GM19452 (cell line): Measurements from ENCODE around the gene ADCY5.

Source experiments
- ATAC-seq: cut with Tn5 transposase; IDR thresholded peaks from one replicate; pipeline ENCODE4 v1.9.1; 2021; ENCODE audit not compliant: unreplicated experiment

The ADCY5 gene

GRCh38 chr3:123372686-123373473, 76.0 kb downstream of the ADCY5 start:
- no peak for ATAC-seq

GRCh38 chr3:123371859-123372685, 76.8 kb downstream of the ADCY5 start:
- no peak for ATAC-seq

- no peak for ATAC-seq
These were observed 77.5 kb downstream of the ADCY5 start for GRCh38 chr3:123371426-123371825.

GRCh38 chr3:123370819-123371218, 78.1 kb downstream of the ADCY5 start:
- ATAC-seq = no peak

- ATAC-seq = no peak
These were observed 79.8 kb downstream of the ADCY5 start for GRCh38 chr3:123369085-123369484.

GRCh38 chr3:123367467-123368154, 81.3 kb downstream of the ADCY5 start:
- ATAC-seq = no peak

- no peak for ATAC-seq
These were observed 83.3 kb downstream of the ADCY5 start for GRCh38 chr3:123365450-123366143.

GRCh38 chr3:123361071-123361470, 87.8 kb downstream of the ADCY5 start:
- no peak for ATAC-seq

GRCh38 chr3:123357275-123357674, 91.6 kb downstream of the ADCY5 start:
- ATAC-seq = no peak

GRCh38 chr3:123353850-123354233, 95.0 kb downstream of the ADCY5 start:
- no peak for ATAC-seq

GRCh38 chr3:123353227-123353849, 95.6 kb downstream of the ADCY5 start:
- no peak for ATAC-seq

- no peak for ATAC-seq
These were observed 96.7 kb downstream of the ADCY5 start for GRCh38 chr3:123352134-123352554.

GRCh38 chr3:123351501-123351900, 97.4 kb downstream of the ADCY5 start:
- no peak for ATAC-seq

GRCh38 chr3:123350971-123351370, 97.9 kb downstream of the ADCY5 start:
- no peak for ATAC-seq

GRCh38 chr3:123349566-123350435, 99.1 kb downstream of the ADCY5 start:
- ATAC-seq = no peak

- ATAC-seq = no peak
These were observed 99.7 kb downstream of the ADCY5 start for GRCh38 chr3:123349201-123349535.

GRCh38 chr3:123348471-123349200, 100.3 kb downstream of the ADCY5 start:
- no peak for ATAC-seq

- ATAC-seq = no peak
These were observed 101.1 kb downstream of the ADCY5 start for GRCh38 chr3:123347691-123348264.

- no peak for ATAC-seq
These were observed 101.7 kb downstream of the ADCY5 start for GRCh38 chr3:123347205-123347604.
